Measurements from ENCODE around the gene TBL3.

TBL3 gene

DNA sequence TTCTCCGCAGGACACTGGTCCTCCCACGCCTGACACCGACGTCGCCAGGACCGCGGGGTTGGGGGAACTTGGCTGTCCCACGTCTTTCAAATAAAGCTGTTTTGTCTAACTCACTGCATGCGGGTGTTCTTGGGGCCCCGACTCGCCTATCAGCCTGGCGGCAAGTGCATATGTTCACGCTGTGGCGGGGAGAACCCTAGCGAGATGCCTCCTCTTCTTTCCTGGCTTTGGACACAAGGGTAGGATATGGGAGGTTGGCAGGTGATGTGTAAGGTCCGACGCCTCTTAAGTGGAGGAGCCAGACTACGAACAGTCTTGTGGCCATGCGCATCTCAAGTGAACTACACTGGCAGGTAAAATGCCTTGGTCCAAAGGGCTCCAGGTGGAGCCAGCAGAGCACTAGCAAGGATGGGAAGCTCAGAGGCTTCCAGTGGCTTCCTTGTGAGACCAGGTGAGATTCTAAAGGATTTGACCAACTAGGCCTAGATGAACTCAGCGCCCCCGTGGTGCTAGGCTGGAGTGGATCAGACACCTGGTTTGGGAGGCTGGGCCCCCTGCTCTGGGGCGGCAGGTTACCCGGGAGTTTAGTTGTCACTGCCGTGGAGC lies 6.4 kb upstream of the TBL3 start:
- DNase-seq: no peak

DNA sequence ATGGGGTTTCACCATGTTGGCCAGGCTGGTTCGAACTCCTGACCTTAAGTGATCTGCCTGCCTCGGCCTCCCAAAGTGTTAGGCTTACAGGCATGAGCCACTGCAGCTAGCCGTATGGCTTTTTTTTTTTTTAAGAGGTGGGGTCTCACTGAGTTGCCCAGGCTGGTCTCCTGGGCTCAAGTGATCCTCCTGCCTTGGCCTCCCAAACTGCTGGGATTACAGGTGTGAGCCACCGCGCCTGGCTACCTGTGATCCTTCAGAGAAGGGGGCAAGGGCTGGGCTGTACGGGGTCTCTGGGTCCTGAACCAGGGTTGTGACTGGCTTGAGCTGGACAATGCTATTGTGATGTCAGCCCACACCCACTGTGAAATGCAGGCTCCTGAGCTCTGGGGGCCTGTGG lies 5.4 kb upstream of the TBL3 start, which contains the start of gene RNF151:
Gene RNF151, plus strand, starts transcription at position 397 of the 400 bp plus-strand sequence. CDS start 26 bp downstream, outside the sequence.
- DNase-seq: no peak

DNA sequence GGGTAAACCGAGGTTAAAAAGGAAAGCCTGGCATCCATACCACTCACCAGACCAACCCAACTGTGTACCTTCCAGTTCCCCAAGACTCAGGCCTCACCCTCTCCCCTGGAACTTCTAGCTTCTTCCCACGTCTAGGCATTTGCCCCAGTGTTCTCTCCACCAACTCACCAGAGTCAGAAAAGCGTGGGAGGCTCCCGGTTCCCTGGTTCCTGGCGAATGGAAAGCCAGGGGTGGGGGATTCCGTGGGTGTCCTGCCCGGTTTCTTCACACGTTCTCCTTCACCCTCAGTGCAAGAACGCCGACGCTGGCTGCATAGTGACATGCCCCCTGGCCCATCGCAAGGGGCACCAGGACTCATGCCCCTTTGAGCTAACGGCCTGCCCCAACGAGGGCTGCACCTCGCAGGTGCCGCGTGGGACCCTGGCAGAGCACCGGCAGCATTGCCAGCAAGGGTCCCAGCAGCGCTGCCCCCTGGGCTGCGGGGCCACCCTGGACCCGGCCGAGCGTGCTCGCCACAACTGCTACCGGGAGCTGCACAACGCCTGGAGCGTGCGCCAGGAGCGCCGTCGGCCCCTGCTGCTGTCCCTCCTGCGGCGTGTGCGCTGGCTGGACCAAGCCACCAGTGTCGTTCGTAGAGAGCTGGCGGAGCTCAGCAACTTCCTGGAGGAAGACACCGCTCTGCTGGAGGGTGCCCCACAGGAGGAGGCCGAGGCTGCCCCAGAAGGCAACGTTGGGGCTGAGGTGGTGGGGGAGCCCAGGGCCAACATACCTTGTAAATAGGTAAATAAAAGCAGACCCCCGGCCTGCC lies 3.5 kb upstream of the TBL3 start:
- DNase-seq: no peak

DNA sequence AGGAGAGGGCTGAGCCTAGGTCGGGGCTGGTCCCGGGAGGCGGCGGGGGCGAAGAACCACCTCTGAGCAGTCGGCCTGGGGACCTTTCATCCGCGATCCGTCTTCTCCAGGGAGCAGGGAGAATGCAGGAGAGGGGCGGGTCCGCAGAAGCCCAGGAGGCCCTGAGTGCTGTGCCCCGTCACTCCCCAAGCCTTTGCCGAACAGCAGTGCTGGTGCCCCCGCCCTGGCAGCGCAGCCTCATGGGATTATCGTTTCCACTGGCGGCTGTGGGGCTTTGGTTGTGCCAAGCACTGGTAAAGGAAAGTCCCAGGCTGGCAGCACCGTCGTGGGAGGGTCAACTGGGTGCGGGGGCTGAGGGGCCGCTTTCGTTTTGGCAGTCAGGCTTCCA lies 631 bp downstream of the TBL3 start:
- DNase-seq: no peak

DNA sequence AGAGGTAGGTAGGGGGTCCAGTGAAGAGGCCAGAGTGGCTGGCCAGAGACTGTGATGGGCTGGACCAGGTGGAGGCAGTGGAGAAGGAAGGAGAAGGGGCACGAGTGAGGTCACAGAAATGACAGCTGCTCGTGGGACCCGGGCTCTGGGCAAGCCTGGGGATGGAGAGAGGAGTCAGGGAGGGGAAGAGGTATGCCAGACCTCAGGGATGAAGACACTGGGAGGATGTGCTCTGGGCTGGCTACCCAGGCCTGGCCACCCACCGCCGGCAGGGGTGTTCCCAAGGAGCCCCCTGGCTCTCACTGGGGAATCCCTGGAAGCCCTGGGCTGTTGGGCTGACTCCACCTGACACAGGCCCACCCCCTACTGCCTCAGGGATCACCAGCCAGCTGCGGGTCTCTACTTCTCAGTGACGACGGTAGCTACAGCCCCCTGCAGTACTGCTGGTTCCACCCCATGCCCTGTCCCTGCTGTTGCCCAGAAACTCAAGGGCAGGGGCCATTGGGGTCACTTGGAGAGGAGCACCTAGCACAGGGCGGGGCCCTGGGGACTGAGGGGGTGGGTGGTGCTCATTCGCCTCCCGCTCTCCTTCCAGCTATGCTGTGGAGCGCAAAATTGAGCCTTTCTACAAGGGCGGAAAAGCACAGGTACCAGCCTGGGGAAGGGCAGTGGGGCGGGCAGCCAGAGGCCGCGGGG lies 1.8 kb downstream of the TBL3 start:
- DNase-seq: no peak

DNA sequence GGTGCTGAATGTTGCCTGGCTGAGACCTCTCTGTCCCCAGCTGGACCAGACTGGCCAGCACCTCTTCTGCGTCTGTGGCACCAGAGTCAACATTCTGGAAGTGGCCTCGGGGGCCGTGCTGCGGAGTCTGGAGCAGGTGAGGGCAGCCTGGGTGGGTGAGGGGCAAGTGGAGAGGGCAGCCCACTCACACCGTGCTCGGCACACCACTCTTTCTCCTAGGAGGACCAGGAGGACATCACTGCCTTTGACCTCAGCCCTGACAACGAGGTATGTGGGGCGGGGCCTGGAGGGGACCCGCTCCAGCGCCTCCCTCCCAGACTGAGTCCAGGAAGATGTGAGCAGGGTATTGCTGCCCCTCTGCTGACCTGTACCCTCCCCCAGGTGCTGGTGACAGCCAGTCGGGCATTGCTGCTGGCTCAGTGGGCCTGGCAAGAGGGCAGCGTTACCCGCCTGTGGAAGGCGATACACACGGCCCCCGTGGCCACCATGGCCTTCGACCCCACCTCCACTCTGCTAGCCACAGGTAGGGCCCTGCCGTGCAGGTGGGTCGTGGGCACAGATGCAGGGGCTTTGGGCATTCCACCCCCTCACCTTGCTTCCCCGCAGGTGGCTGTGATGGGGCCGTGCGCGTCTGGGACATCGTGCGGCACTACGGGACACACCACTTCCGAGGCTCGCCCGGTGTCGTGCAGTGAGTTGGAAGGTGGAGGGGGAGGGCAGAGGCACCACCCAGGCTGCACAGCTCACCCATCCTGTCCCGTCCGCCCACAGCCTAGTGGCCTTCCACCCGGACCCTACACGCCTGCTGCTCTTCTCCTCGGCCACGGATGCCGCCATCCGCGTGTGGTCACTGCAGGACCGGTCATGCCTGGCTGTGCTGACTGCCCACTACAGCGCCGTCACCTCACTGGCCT lies 2.6 kb downstream of the TBL3 start:
- DNase-seq: no peak

DNA sequence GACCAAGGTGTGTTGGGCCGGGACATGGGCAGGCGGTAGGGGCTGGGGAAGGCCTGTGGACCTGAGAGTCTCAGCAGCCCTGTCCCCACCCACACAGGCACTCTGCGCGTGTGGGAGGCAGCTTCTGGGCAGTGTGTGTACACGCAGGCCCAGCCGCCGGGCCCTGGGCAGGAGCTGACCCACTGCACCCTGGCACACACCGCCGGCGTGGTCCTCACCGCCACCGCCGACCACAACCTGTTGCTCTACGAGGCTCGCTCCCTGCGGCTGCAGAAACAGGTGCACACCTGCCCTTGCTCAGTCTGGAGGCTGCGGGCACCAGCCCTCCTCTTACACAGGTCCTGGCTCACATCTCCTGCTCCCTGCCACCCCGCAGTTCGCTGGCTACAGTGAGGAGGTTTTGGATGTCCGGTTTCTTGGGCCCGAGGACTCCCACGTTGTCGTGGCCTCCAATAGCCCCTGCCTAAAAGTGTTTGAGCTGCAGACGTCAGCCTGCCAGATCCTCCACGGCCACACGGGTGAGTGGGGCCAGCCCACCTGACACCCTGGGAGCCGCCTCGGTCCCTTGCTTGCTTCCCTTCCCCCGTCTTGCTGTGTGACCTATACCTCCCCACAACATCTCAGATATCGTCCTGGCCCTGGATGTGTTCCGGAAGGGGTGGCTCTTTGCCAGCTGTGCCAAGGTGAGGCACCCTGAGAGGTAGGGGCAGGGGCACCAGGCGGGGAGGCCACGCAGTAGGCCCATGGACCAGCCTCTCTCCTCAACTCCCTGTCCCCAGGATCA lies 3.8 kb downstream of the TBL3 start:
- no peak for DNase-seq

DNA sequence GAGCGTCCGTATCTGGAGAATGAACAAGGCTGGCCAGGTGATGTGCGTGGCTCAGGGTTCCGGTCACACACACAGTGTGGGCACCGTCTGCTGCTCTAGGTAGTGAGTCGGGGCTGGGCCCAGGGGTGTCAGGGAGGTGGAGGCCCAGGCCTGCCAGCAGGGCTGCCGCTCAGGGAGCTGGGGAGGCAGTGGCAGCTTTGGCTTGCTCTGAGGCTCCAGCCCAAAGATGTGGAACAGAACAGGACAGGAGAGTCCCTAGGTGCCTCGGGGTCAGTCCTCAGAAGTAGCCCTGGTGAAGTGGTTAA lies 4.3 kb downstream of the TBL3 start:
- DNase-seq: no peak

DNA sequence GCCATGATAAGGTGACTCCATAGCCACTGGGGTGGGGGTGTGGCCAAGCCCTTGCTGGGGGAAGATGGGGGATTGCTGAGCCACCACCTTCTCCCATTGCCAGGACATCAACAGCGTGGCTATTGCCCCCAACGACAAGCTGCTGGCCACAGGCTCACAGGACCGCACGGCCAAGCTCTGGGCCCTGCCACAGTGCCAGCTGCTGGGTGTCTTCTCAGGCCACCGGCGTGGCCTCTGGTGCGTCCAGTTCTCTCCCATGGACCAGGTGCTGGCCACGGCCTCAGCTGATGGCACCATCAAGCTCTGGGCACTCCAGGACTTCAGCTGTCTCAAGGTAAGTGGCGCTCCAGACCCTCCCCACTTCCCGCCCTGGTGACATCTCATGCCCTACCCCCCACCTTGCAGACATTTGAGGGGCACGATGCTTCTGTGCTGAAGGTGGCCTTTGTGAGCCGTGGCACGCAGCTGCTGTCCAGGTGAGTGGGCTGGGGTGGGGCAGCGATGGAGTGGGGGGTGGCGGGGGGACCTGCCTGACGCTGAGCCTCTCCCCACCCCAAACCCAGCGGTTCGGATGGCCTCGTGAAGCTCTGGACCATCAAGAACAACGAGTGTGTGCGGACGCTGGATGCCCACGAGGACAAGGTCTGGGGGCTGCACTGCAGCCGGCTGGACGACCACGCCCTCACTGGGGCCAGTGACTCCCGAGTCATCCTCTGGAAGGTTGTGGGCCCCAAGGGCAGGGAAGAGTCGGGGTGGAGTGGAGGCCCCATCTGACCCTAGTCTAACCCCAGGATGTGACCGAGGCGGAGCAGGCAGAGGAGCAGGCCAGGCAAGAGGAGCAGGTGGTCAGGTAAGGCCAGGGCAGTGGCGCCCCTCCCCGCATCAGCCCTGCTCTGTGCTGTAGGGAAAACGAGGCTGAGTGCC lies 5.4 kb downstream of the TBL3 start:
- no peak for DNase-seq

DNA sequence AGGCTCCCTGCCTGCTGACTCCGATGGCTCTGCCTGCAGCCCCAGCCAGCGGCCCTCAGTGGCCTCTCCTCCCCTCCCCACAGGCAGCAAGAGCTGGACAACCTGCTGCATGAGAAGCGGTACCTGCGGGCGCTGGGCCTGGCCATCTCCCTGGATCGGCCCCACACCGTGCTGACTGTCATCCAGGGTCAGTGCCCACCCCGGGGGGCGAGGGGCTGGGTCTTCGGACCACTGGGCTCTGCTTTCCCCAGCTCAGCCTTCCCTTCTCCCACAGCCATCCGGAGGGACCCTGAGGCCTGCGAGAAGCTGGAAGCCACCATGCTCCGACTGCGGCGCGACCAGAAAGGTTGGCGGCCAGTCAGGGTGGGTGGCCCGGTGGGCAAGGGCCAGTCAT lies 6.0 kb downstream of the TBL3 start:
- DNase-seq: no peak

DNA sequence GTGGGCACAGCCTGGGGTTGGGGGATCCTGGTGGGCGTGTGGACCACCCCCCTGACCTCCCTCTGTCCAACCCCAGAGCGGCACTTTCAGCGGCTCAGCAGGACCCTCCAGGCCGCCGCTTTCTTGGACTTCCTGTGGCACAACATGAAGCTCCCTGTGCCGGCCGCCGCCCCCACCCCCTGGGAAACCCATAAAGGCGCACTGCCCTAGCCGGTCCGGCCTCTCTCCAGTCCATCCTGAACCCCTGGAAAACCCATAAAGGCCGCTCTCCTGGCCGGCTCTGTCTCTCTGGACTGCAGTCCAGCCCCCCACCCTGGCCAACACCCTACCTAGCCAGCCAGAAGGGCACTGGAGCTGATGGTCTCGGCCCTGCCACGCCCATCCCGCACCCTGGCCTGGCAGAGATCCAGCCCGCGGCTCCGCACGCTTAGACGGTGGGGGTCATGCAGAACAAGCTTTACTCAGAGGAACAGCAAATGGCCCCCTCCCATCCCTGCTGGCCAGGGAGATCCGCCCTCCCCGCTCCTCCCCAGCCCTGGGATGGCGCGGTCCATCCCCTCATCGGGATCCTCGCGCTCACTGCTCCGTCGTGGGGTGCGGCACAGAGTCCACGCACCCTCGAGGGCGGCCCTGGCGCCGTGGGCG lies 6.7 kb downstream of the TBL3 start:
- no peak for DNase-seq

DNA sequence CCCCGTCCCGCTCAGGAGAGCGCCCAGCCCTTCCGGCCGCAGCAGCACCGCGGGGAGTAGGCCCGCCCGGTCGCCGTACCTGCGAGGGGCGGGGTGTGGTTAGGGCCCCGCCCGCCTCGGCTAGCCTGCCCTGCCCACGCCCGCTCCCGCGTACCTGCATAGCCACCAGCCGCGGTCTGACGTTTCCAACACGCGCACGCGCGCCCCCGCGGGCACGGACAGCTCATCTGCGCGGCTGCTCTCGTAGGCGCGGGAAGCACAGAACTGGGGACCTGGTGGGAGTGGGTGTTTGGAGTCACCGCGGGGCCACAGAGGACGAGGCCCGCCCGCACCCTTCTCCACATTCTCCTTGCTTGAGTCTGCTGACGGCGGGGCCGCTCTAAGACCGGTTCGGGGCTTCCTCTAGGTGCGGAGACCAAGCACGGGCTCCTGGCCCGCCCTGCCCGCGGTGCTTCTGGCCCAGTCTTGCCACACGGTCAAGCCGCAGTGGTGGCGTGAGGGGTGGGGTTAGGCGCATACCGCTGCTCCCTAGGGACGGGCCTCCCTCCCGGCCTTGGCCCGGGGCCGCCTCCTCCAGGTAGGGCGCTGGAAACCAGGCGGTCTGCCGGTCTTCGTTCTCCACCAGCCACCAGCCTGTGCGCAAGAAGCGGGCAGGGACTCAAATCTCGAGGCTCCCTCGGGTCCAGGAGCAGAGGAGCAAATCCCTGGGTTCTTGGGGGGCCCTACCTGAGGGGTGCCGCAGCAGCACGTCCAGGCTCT lies 7.6 kb downstream of the TBL3 start:
- peak; percentile 87 for DNase-seq

DNA sequence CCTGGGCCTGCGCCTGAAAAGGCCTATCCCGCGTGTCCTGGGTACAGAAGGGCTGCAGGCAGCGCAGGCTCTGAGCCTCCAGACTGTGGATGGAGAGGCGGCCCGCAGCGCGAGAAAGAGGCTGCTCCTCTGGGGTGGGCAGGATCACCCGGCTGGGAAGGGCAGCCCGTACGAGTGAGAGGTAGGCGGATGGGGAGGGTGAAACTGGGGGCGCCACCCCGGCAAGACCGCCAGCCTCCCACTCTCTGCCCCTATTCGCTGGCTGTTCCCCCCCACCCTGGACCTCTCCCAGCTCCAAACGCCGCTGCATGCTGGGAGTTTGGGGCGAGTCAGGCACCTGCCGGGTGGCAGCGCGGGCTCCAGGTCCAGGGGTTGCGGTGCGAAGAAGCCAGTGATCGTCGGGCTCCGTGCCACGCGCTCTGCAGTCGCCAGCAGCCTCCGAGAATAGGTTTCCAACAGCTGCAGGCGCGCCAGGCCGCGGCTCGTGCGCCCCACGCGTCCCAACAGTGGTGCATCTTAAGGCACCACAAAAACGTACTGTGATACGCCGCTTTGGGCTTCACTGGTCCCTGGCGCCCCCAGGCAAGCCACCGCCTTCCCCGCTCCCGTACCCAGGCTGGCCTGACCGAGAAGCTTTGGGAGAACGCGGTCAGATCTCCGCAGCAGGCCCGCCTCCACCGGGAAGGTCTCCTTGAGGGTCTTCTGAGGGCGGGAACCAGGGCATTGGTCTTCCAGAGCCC lies 8.3 kb downstream of the TBL3 start:
- DNase-seq: peak; percentile 61

DNA sequence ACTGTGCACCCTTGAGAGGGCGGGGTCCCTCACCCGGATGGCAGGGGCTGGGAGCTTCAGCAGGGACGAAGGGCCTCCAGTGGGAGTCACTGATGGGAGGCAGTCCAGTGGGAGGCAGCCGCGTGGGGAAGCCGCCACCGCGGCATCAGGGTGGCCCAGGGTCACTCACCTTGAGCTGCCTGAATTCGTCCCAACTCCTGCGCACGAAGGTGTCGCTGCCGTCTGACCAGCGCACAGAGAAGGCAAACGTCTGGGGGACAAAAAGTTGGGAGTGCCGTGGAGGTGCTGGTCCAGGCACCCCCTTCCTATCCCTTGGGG lies 8.9 kb downstream of the TBL3 start:
- DNase-seq: no peak

DNA sequence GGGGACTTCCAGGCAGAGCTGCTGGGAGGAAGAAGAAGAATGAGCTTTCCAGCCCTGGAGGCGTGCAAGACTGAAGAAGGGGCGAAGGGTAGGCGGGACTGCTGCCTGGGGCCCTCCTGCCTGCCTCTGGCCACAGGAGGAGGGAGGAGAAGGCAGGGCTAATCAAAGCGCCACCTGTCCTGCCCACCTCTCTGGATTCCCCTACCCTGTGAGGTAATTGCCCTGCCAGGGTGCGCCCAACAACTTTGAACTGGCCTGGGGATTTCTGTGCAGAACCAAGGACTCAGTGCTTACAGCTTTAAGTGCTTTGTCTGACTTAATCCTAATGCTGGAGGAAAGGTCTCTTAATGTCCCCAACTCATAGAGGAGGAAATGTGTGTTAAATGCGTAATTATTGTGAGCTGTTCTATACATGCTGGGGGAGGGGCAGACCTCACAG lies 9.6 kb downstream of the TBL3 start, which contains the start of gene NOXO1:
Gene NOXO1, minus strand, starts transcription at position 72 of the 439 bp plus-strand sequence. CDS start 290 bp downstream, outside the sequence.
- DNase-seq: no peak

DNA sequence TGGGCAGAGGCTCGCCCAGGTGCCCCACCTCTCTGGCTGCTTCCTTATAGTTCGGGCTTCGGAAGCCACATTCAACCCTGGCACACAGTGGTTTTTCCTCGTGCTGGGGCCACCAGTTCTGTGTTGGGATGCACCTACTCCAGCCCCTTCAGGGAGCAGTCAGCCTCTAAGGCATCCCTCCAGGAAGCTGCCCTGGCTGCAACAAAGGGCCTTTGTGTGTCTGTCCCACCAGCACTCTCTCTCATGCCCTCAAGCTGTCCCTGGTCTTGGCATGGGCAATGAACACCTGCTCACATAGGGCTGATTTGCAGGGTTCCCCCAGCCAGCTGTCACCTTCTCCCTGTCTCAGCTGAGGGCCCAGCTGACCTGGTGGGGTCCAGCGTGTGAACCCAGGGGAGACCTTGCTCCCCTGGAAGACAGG lies 10.2 kb downstream of the TBL3 start:
- DNase-seq: no peak

DNA sequence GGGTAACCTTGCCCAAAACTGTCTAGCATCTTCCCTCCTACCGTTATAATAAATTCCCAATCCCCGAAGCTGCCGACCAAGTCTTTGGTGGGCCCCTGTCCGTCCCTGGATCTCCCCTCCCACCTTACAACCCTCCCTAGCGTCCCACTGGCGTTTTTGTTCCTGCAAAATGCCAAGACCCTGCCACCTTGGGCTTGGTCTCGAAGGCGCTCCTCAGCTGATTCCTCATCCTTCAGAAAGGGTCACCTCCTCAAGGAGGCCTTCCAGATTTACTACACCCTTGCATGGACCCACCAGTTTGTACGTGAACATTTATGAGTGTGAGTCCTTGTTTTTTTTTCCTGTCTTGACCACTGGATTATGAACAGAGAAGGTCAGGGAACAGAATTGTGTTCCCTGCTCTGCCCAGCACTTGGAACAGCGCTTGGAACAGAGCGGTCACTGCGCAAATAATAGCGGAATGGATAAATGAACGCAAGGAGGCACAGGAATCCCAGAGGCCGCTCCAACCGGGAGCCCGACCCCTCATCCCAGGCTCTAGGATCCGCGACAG lies 11.2 kb downstream of the TBL3 start:
- no peak for DNase-seq

DNA sequence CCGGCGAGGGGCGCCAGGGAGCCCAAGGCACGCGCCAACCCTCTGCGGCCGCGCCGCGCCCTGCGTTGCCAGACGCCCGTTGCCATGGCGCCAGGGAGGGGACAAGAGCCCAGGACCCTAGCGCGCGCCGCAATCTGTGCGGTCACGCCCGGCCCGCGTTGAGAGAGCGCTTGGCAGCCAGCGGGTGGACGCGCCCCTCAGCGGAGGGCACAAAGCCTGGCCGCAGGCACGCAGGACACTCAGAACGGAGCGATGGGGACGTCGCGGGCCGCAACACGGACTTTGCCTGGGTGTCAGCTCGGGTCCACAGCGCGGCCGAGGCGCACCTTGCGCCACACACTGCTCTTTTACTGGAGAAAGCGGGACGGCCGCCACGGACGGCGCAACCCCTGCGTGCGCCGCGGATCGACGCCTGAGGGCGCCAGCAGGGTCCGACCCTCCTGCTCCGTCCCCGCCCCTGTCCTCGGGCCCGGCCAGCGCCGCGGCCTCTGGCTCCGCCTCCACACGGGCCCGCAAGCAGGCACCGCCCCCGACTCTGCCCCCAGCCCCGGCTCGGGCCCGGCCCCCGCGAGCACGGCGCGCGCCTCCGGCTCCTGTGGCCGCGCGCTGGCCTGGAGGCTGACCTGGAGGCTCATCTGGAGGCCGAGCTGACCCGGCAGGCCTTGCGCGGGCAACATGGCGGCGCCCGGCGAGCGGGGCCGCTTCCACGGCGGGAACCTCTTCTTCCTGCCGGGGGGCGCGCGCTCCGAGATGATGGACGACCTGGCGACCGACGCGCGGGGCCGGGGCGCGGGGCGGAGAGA lies 11.9 kb downstream of the TBL3 start, which contains the start of gene GFER:
Gene GFER, plus strand, starts transcription at position 650 of the 803 bp plus-strand sequence. Its CDS starts 26 bp downstream, at position 676.
- DNase-seq: peak; percentile 92
